Pancreas (tissue), 10 donors: ENCODE measurements around the gene MAP7D3. TPM values are rescaled to one million over a fixed set of nuclear protein-coding genes. Genes with fewer than 3 reads are reported as not detected.

Source experiments
- ATAC-seq, 4 donors: fragments of 200-7000 bp; cut with Tn5 transposase; one replicate each; pipeline versions ENCODE4 v1.8.0 to v1.9.1; 2020; ENCODE audit warnings: mild to moderate bottlenecking in 4 of 4, moderate library complexity in 4 of 4
- DNase-seq, 6 donors: peaks; one replicate each; pipeline ENCODE4 v3.0.0-alpha.2; 2020
- FAIRE-seq: peaks from 2 replicates; lab custom pipeline; 2012; peaks lifted over from hg19 to GRCh38; lab: Jason Lieb, UNC
- H3K27ac ChIP-seq, 4 donors: fragments of 200-600 bp; sonication (generic); 1 replicate in 3 of 4; 2 replicates in 1 of 4; pipeline versions ENCODE4 v1.5.0 to v1.8.0; 2020
- H3K27me3 ChIP-seq, 4 donors: fragments of 200-600 bp; one replicate each; pipeline ENCODE4 v1.8.0; 2021
- H3K36me3 ChIP-seq, 3 donors: fragments of 200-600 bp; sonication (generic) in 1 of 3; one replicate each; pipeline versions ENCODE4 v1.5.0 to v1.8.0; 2020 to 2021
- H3K4me1 ChIP-seq, 3 donors: fragments of 200-600 bp; one replicate each; pipeline ENCODE4 v1.8.0; 2021
- H3K4me3 ChIP-seq, 4 donors: fragments of 200-600 bp; sonication (generic) in 2 of 4; one replicate each; pipeline versions ENCODE4 v1.5.0 to v1.8.0; 2020 to 2021
- H3K9me3 ChIP-seq, 4 donors: fragments of 200-600 bp; one replicate each; pipeline ENCODE4 v1.8.0; 2021
- WGBS, 2 donors: extraction: QIAGEN DNeasy Blood & Tissue Kit; methylation state at CpG; one replicate each; pipeline ENCODE4 v1.1.7; 2013; 5-methylcytosine and 5-hydroxymethylcytosine counted together
- intact Hi-C, 3 donors: fragments of 100-400 bp; cut with DNase I; formaldehyde crosslinking; loops; one replicate each; pipeline versions ENCODE4 v1.11.1 to v1.14.2; 2022
- polyA plus RNA-seq, 2 donors: library from polyadenylated mRNA; stranded (reverse); fragments of 200-250 nt; gene quantifications; one replicate each; pipeline ENCODE4 v1.2.3, GENCODE V29; 2013
- total RNA-seq, 6 donors: library from RNA; stranded (reverse); fragmentation: NEBNext Ultra II Directional in 4 of 6; extraction: Animal tissue kit (Norgen Biotek cat#: 25700) in 4 of 6; gene quantifications; one replicate each; pipeline versions ENCODE4 v1.2.1 to v1.2.4, GENCODE V29; 2021 to 2023
- TF ChIP-seq, protein P1 (sequence below), 4 donors: fragments of 200-600 bp; sonication (generic) in 3 of 4; IDR thresholded peaks; one replicate each; pipeline versions ENCODE4 v1.5.0 to v1.8.0; 2021; ENCODE audit warnings: antibody characterized with exemption in 4 of 4
- donor health status: healthy with polysubstance abuse.
- donor health status: DM: no; HTN: no; CAD: no; lungs with moderate emphysema.
- donor health status: DM: no; HTN: no; CAD: no.
- donor health status: control.
- donor health status: control.
- donor health status: Bipolar disorder and iron deficiency.
- donor health status: DM: yes; HTN: yes; CAD: no.
- donor health status: DM: no; HTN: no; CAD: no.
- donor health status: DM: no; HTN: no; CAD: no.
- donor health status: DM: yes; HTN: yes; CAD: no.

MAP7D3 gene
- total and polyA plus RNA-seq, 8 donors, result 1.1 to 3.6 (median 2.2) TPM

DNA sequence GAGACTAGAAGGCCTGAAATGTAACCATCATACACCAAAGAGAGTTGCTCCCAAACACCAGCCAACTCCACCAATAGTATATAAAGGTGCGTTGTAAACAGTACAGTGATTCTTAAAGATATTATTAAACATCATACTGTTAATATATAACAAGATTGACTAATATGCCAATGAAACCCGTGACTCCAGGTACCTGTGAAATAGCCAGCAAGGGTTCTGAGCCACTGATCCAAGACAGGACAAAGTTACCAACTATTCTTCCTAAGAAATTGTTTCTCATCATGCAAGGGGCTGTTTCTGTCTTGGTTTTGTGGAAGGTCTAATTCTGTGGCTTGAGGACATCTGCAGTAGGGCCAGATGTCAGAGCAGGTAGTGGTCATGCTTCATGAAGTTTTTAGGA, 56.7 kb downstream of the MAP7D3 start:
- H3K27ac ChIP-seq, result no peak overlapping the region

DNA sequence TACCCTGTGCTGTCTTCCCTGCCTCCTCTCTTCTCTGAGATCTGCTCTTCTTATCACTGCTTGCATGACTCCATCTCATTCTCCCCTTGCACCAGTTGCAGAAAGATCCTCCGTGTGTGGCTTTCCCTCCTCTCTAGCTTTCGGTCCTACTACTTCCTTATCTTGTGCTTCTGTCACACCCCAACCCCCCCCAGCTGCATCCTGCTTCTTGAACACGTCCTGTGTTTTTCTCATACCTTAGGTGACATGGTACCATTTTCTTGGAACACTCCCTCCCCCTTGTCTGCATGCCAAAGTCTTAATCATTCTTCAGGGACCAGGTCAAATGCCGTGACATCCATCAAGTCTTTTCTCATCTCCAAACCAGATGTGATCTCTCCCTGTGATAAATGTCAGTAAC, 57.4 kb downstream of the MAP7D3 start:
- TF ChIP-seq, protein P1, sequence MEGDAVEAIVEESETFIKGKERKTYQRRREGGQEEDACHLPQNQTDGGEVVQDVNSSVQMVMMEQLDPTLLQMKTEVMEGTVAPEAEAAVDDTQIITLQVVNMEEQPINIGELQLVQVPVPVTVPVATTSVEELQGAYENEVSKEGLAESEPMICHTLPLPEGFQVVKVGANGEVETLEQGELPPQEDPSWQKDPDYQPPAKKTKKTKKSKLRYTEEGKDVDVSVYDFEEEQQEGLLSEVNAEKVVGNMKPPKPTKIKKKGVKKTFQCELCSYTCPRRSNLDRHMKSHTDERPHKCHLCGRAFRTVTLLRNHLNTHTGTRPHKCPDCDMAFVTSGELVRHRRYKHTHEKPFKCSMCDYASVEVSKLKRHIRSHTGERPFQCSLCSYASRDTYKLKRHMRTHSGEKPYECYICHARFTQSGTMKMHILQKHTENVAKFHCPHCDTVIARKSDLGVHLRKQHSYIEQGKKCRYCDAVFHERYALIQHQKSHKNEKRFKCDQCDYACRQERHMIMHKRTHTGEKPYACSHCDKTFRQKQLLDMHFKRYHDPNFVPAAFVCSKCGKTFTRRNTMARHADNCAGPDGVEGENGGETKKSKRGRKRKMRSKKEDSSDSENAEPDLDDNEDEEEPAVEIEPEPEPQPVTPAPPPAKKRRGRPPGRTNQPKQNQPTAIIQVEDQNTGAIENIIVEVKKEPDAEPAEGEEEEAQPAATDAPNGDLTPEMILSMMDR (IDR thresholded peaks at IDR 0.05), result no peak
- ATAC-seq (no peak), FAIRE-seq (no peak), DNase-seq (no peak)
- Histone ChIP-seq H3K36me3 (no peaks in the 10 kb centered on the region), H3K4me1 (no peaks in the 10 kb centered on the region), H3K27ac (no peak overlapping the region), H3K27me3 (no peaks in the 10 kb centered on the region), H3K9me3 (no peaks in the 10 kb centered on the region), H3K4me3 (no peak overlapping the region)
- intact Hi-C loops, result no loop called here
- 39 to 50% methylated on average over 4 of the region's 4 CpGs for WGBS, 2 donors

More for the DNA sequence above, 56.7 kb downstream of the MAP7D3 start:
- 48 to 50% methylated on average over 2 of the region's 2 CpGs for WGBS, 2 donors
- Histone ChIP-seq H3K27me3 (peaks cover 0 to 3% (median 0%) of the 10 kb centered on the region in 4 donors), H3K4me3 (no peak overlapping the region), H3K9me3 (no peaks in the 10 kb centered on the region), H3K4me1 (no peaks in the 10 kb centered on the region), H3K36me3 (no peaks in the 10 kb centered on the region)
- FAIRE-seq (no peak), ATAC-seq (no peak), DNase-seq (no peak)
- TF ChIP-seq, protein P1 (IDR thresholded peaks at IDR 0.05), result no peak
- intact Hi-C loops, result no loop called here

DNA sequence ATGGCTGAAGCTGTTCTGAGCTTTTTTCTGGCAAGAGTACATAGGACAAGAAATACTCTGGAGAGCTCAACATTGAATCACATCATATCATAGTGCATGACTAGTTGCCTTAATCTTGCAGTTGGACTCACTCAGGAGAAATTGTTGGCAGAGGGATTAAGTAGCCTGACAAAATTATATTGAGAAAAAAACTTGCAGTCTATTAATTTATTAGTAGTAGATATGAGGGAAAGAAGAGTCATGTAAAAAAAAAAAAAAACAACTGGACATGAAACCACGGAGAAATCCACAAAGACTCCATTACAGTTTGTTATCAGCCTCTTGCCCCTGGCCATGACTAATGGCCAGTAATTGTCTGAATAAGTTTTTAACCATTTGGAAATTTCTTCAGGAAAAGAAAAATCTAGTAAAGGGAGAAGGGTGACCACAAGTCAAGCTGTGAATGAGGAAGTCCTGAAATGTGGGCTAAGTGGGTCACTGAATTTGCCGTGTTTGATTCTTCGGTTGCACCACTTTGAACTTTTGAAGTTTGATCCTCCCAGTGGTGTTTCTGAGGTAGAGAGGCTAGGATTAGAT, 58.3 kb downstream of the MAP7D3 start:
- DNase-seq (no peak), ATAC-seq (no peak), FAIRE-seq (no peak)
- Histone ChIP-seq H3K4me1 (no peaks in the 10 kb centered on the region), H3K9me3 (no peaks in the 10 kb centered on the region), H3K36me3 (no peaks in the 10 kb centered on the region), H3K27ac (no peak overlapping the region), H3K27me3 (no peaks in the 10 kb centered on the region), H3K4me3 (no peak overlapping the region)
- WGBS, 2 donors, result 63% methylated on average over 3 of the region's 3 CpGs
- TF ChIP-seq, protein P1 (IDR thresholded peaks at IDR 0.05), result no peak
- intact Hi-C loops, result no loop called here

DNA sequence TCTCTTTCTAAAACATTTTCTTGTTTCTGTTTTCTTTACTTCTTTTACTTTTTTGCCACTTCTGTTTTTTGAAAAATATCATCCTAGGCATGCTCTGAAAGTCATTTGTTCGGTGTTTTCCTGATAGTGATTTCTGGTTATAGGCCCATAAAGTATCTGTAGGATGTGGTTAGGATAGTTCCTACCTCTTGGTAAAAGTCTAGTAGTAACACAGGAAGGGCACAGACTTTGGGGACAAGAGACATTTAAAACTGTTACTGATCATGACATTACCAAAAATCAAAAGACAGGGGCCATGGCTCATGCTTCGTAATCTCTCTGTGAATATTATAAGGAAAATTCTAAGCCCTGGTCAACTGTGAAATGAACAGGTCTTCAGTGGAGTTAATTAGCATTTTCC, 59.1 kb downstream of the MAP7D3 start:
- TF ChIP-seq, protein P1 (IDR thresholded peaks at IDR 0.05), result no peak
- FAIRE-seq, result no peak

DNA sequence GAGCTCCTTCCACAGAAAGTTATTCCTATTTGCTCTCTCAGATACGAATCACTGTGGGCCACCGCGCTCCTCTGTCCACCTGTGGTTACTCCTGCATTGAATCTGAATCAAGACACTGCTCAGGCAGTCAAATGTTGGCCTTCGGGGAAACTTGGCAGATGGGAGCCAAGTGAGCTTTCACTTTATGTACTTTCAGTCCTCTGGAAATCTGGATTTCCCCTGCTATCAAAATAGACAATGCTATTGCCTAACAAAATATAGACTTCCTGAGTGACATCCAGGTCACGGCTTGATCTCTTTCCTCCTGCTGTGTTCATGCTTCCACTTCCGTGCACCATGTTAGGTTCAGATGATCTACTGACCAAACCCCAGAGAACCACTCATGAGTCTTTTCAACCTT, 60.0 kb downstream of the MAP7D3 start:
- DNase-seq (no peak), FAIRE-seq (no peak), ATAC-seq (no peak)
- Histone ChIP-seq H3K27me3 (no peaks in the 10 kb centered on the region), H3K4me1 (no peaks in the 10 kb centered on the region), H3K27ac (no peak overlapping the region), H3K9me3 (no peaks in the 10 kb centered on the region), H3K4me3 (no peak overlapping the region), H3K36me3 (no peaks in the 10 kb centered on the region)
- TF ChIP-seq, protein P1 (IDR thresholded peaks at IDR 0.05), result no peak
- WGBS, 2 donors, result 72% methylated on average over 6 of the region's 6 CpGs
- intact Hi-C loops, result no loop called here

More for the DNA sequence above, 59.1 kb downstream of the MAP7D3 start:
- Histone ChIP-seq H3K4me3 (no peak overlapping the region), H3K27me3 (no peaks in the 10 kb centered on the region), H3K9me3 (no peaks in the 10 kb centered on the region), H3K36me3 (no peaks in the 10 kb centered on the region), H3K27ac (no peak overlapping the region), H3K4me1 (no peaks in the 10 kb centered on the region)
- 61 to 69% methylated on average over 2 of the region's 2 CpGs for WGBS, 2 donors
- intact Hi-C loops, result no loop called here
- no peak for DNase-seq
- no peak for ATAC-seq
